Activated CD4-positive, alpha-beta T cell treated with anti-CD3 and anti-CD28 coated beads for 24 hours (primary cell): ENCODE results near the gene PDLIM7.
"Not testable (repeated sequence)": the region's sequence is repeated elsewhere in the genome, so short reads cannot be mapped to it uniquely, and the experiment has no call there.

Experiments
- DNase-seq, 2 donors: peaks; one replicate each; pipeline ENCODE4 v3.0.0-alpha.2; 2020; ENCODE audit warnings: low read depth in 2 of 2

The PDLIM7 gene, protein sequence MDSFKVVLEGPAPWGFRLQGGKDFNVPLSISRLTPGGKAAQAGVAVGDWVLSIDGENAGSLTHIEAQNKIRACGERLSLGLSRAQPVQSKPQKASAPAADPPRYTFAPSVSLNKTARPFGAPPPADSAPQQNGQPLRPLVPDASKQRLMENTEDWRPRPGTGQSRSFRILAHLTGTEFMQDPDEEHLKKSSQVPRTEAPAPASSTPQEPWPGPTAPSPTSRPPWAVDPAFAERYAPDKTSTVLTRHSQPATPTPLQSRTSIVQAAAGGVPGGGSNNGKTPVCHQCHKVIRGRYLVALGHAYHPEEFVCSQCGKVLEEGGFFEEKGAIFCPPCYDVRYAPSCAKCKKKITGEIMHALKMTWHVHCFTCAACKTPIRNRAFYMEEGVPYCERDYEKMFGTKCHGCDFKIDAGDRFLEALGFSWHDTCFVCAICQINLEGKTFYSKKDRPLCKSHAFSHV

DNA sequence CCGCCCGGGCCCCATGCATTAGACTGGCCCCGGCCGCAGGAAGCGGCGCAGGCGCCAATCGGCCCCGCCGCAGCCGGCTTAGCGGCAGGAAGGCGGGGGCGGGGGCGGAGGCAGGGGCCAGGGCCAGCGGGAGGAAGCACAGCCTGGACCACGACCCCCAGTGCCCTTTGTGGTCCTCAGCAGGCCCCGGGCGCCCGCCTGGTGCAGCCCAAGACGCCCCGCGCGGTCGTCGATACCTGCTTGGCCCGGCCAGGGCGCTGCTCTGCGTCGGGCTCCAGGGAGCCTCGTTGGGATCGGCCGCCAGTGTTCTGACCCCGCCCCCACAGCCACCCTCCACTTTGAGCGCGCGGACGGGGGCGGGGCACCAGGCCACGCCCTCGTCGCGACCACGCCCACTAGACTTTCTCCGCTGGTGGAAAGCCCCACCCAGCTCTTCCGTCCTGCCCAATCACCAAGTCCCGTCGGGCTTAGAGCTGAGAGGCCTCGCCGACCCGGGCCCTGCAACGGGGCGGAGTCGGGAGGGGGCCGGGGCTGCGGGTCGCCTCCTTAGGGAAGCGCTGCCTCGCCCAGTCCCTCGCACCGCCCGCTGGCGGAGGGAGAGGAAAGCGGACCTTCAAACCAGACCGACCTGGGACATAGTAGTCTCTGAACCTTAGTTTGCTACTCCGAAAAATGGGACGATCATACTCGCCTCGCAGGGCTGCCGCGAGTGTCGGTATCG lies at the start of gene PDLIM7:
Gene PDLIM7, minus strand, starts transcription at position 313 of the 721 bp plus-strand sequence. CDS start 1,092 bp downstream, outside the sequence.
- peak; percentile 95 to 97 for DNase-seq

- DNase-seq = no peak
Observed at GRCh38 chr5:177546258-177546741, 48.9 kb upstream of the PDLIM7 start.

DNA sequence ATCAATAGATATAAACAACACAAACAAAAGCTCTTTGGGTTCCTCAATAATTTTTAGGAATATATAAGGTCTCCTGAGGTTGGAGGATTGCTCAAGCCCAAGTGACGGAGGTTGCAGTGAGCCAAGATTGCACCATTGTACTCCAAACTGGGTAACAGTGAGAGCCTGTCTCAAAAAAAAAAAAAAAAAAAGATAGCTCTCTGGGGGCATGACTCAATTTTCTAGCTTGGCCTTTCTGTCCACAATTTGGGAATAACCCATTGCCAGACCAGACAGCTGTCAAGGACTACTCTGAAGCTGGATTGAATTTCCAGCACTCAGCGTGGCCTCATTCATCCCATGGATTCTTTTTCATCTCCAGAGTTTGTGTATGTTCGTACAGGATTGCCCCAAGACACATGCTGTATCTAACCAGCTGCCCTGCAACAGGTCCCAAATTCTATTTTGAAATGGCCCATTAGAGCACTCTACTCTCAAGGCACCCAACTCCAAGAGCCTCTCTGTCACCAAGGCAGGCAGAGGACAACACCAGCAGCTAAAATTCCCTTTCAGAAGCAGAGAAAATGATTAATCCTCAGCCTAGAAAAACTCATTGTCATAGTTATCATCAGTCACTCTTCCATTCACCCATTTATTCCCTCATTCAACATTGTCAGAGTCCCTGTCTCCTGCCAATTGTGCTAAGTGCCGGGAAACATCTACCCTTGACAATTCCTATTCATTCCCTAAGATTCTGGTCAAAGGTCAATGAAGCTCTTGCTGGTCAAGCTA lies 48.3 kb upstream of the PDLIM7 start:
- DNase-seq = no peak

DNA sequence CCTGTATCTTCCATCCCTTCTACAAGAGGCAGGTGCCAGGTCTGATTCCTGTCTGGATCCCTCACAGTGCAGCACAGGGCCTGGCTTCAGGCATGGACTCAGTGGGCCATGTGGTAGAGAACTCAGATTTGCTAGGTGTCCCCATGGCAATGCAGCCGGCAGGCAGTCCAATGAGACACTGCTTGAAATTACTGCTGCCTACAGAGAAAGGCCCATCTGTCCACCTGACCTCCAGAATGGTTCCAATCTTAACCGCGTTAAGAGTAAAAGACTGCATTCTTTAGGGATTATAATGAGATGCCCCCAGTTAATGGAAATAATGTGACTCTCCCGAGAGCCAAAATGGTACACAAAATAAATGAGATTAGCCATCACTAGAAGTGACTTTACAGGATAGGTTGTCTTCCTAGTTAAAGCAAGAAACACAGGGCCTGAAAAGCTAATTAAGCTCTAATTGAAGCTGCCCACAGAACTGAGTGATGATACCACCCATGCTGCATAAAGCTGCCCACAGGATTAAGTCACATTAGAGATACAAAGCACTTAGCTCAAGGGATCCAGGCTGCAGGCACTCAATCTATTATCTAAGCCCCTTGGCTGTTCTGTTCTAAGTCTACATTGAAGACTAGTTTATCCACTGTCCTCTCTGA lies 45.5 kb upstream of the PDLIM7 start:
- DNase-seq = no peak

GRCh38 chr5:177540438-177540837 lies 43.0 kb upstream of the PDLIM7 start:
- no peak for DNase-seq

DNA sequence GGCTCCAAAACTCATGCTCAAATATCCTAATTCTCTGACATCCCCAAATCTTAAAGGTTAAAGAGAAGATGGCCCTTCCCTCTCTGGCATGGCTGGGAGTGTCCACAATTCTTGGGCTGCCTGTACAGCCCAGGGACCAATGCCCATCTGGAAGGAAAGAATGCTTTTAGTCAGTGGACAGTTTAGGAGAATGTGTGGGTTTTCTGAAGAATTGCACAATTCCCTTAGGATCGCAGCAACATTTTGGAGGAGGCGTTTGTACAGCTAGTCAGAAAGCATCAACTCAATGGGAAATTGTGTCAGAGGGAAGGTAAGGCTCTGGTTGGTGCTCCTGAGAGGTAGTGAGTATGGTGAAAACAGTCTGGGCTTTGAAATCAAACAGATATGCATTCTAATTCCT lies 42.0 kb upstream of the PDLIM7 start:
- no peak for DNase-seq

- no peak for DNase-seq
Observed at GRCh38 chr5:177538876-177539275, 41.5 kb upstream of the PDLIM7 start.

GRCh38 chr5:177537389-177538361 lies 40.3 kb upstream of the PDLIM7 start:
- DNase-seq = no peak

DNA sequence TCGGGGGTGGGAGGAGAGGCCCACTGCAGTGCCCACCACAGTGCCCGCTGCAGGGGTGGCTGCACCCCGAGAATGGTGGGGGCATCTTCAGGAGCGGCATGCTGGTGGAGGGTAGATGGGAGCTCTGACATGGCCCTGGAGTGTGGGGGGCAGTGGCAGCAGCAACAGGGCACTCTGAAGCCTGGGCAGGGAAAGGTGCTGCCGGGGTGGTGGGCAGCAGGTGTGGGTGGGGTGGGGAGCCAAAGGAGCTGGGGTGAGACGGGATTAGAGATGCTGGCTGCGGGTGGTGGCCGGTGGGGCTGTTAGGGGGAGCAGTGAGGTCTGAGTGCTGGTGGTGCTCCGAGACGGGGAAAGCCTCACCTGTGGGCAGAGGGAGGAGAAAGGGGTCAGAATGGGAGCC lies 39.0 kb upstream of the PDLIM7 start:
- DNase-seq = no peak

DNA sequence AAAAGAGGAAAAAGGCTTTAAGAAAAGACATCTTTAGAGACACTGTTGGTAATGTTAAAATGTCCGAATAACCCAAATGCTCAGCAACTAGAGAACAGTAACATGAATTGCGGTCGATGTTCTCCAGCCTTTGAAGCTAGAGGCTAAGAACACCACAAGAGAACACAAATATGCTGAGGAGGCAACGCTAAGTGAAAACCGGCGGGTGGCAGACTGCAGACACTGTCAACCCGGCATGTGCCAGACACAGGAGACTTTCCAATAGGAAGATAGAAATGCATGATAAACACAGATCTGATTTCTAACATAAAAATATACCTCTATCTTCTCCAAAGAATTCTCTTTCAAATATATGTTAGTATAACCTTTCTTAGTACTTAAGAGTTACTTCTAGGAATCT lies 37.7 kb upstream of the PDLIM7 start:
- no peak for DNase-seq

DNA sequence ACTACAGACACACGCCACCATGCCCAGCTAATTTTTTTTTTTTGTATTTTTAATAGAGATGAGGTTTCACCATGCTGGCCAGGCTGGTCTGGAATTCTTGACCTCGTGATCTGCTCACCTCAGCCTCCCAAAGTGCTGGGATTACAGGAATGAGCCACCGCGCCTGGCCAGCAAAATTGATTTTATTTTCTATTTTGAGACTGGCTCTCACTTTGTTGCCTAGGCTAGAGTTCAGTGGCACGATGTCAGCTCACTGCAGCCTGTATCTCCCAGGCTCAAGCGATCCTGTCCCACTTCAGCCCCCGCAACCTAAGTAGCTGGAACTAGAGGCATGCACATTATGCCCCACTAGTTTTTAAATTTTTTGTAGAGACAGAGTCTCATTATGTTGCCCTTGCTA lies 37.0 kb upstream of the PDLIM7 start:
- DNase-seq = not testable (repeated sequence)

DNA sequence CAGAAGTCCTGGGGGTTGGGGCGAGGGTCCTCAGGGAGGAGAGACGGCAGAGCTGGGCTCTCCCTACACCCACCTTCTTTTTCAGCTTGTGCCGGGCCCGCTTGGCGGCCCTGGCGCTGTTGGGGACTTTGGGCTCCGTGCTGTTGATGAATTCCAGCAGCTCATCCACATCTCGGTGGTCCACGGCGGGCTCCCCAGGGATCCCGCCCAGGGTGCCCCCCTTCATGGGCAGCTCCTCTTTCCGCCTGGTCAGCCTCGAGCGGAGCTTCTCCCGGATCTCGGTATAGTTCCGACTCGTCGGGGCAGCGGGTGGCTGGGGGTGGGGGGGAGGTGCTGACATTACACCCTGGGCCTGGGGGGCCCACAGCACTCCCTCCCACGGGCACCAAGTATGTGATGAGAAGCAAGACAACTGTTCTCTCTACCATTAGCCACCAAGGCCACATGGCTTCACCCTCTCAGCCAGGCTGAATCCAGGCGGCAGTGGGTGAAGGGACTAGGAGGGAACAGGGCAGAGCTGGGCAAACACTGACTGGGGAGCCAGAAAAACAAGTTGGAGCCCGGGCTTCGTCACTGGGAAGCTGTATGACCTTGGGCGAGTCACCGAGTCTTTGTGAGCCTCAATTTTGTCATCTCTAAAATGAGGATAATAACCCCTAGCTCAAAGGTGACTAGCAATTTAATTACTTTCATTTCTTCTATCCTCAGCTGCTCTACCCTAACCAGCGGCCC lies 34.0 kb upstream of the PDLIM7 start:
- no peak for DNase-seq

DNA sequence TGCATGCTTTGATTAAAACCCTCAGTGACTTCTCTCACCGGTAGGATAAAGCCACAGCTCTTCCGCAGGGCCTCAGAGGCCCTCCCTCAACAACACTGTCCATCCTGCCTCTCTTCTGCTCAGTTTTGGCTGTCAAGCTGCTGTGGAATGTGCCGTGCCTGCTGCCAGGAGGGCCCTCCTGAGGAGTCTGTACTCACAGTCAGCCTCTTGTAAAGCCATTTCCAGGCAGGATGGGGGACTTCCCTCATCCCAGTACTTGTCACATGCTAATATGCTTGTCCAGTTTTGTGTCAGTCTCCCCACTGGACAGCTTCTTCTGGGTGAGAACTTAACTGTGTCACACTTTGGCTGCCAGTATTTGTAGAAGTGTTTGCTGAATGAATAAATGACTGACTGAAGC lies 33.2 kb upstream of the PDLIM7 start:
- no peak for DNase-seq

- no peak for DNase-seq
Observed at GRCh38 chr5:177529247-177530203, 32.1 kb upstream of the PDLIM7 start.

DNA sequence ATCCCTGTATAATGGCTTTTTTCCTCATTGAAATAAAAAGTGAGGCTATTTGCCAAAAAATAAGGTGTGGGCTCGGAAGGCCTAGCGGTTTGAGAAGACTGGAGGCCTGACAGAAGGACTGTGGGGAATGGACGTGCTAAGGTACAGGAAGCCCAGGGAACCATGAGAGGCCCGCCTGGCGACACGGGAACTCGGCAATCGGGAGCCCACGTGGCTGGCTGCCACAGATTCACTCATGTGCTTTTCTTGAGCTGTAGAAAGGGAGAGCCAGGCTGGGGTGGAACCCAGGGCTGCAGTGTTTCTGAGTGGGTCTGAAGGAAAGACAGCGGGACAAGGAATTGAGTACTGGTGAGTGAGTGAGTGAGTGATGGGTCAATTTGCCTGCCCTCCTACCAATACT lies 31.2 kb upstream of the PDLIM7 start:
- no peak for DNase-seq

DNA sequence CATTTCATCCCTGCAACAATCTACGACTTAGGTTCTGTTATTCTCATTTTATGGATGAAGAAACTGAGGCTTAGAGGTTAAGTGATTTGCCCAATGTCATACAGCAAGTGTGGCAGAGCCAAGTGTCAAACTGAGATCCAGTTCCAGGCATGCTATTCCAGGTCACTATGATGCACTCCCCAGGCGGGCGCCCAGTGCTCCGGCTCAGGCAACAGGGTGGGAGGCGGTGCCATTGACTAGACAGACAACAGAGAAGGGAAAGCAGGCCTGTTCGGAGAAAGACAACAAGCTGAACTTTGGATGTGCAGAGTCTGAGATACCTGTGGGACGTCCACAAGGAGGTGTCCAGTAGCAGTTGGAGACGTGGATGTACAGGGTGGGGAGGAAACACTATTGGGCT lies 30.2 kb upstream of the PDLIM7 start:
- DNase-seq = no peak

DNA sequence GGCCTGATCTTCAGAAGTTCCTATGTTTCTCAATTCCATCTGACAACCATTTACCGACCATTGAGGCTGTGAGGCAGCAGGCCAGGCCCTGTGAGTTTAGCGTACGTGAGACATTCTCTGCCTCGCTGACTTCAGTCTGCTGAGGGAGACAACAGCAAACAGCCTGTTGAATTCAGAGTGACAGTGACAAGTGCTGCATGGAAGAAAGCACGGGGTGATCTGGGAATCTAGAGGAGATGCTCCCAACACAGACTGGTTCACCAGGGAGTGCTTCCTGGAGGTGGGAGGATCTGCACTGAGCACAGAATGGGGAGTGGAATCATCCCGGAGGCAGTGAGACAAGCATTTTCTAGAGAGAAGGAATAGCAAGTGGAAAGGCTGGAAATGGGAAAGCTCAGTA lies 29.4 kb upstream of the PDLIM7 start:
- DNase-seq = no peak

DNA sequence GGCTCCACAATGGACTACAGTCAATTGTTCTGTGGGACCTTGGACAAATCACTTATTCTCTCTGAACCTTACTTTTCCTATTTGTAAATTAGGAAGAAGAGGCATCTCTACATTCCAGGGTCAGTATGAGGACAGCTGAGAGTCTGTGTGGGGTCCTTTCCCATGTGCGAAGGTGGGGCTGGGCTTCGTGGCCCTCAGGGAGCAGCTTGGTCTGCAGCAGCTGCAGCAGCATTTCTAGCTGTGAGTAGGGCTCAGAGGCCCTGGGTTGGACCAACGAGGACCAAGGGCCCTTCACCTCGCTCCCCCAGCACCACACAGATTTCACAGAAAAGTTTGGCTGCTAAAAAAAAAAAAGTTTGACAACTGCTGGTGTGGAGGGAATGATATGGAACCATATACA lies 28.8 kb upstream of the PDLIM7 start:
- no peak for DNase-seq
